ENCODE results near the gene RIMBP2.

RIMBP2 gene

GRCh38 chr12:130476451-130477135 is 239.5 kb downstream of the RIMBP2 start:
- DNase-seq: no peak

GRCh38 chr12:130474599-130475269 is 241.4 kb downstream of the RIMBP2 start:
- no peak for DNase-seq

GRCh38 chr12:130473266-130473665 is 242.8 kb downstream of the RIMBP2 start:
- DNase-seq: no peak

GRCh38 chr12:130470969-130471368 is 245.1 kb downstream of the RIMBP2 start:
- no peak for DNase-seq

GRCh38 chr12:130469552-130469951 is 246.5 kb downstream of the RIMBP2 start:
- DNase-seq: no peak

GRCh38 chr12:130468700-130469245 is 247.3 kb downstream of the RIMBP2 start:
- DNase-seq: no peak

GRCh38 chr12:130468186-130468585 is 247.9 kb downstream of the RIMBP2 start:
- DNase-seq: no peak

DNA sequence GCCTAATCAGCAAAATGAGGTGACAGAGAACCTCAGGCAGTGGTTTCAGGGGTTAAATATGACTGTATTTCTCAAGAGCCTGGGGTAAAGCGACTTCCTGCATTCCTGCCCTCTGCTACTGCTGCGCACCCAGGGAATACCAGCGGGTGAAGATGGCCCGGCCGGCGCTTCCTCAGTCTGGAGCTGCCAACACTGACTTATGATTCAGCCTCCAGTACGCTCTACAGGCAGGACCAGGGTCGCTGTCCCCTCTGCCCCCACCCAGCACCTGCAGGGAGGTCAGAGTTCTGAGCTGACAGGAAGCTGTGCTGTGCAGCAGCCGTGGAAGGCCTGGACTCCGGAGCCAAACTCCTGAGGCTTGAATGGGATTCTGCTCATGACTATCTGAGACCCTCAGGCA is 250.5 kb downstream of the RIMBP2 start:
- DNase-seq: no peak

GRCh38 chr12:130465046-130465445 is 251.1 kb downstream of the RIMBP2 start:
- DNase-seq: no peak

DNA sequence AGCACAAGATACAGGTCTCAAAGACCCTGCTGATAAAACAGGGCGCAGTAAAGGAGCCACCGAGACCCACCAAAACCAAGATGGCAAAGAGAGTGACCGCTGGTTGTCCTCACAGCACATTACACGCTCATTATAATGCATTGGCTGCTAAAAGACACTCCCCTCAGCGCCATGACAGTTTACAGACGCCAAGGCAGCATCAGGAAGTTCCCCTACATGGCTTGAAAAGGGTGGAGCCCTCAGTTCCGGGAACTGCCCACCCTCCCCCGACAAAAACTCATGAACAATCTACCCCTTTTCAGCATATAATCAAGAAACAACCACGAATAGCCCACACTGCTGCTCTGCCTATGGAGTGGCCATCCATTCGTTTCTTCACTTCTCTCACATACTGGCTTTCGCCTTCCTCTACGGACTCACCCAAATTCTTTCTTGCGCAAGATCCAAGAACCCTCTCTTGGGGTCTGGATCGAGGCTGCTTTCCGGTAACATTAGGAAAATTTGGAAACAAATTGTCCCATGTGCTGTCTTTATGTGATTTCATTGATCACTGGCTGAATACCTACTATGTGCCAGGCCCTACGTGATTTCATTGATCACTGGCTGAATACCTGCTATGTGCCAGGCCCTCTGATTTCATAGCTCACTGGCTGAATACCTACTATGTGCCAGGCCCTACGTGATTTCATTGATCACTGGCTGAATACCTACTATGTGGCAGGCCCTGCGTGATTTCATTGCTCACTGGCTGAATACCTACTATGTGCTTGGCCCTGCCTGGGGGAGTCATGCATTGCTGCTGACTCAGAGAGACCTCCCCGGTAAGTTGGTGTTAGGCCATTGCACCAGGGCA is 252.1 kb downstream of the RIMBP2 start:
- DNase-seq: peak; percentile 26

DNA sequence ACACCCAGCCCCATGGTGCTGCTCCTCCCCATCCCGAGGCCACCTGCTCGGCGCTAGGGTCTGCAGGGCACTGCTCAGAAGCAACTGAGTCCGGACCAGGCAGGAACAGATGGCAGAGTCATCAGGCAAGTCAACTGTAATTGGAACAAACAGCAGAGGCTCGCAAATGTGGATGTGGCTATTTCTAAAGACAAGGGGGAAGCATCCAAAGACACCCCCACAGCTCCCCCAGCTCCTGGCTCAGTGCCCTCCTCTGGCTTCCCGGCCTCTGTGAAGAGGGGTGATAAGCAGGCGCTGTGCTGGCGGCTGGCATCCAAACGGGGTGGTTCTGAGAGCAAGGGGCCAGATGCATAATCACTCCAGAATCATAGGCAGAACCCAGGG is 252.8 kb downstream of the RIMBP2 start:
- DNase-seq: no peak

GRCh38 chr12:130462558-130463274 is 253.4 kb downstream of the RIMBP2 start:
- no peak for DNase-seq

DNA sequence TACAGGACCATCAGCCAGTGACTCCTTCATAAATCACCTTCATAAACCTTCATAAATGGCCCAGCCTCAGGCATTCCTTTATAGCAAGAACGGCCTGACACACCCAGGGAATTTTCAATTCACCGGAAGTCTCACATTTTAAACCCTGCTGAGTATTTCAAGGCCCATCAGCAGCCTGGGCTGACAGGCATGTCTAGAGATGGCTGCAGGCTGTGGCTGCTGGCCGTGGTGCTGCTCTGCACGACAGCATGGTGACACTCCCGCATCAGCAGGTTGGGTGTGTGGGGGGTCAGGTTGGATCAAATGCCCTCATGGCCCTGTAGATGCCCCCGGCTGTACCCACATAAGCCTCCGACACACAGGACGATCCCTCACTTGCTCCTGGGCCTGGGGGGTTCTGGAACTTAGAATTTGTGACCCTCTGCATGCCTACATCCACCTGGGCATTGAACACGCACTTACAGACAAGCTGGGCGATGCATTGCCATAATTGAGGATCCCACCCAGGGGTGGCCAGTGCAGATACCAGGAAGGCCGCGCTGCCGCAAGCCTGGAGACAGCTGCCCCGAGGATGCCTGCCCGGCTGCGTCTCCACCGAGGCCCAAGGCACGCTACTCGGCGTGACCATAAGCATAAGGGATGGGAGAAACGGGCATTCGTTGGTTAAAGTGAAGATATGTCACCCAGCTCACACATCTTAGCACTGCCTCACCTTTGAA is 254.1 kb downstream of the RIMBP2 start:
- DNase-seq: no peak

DNA sequence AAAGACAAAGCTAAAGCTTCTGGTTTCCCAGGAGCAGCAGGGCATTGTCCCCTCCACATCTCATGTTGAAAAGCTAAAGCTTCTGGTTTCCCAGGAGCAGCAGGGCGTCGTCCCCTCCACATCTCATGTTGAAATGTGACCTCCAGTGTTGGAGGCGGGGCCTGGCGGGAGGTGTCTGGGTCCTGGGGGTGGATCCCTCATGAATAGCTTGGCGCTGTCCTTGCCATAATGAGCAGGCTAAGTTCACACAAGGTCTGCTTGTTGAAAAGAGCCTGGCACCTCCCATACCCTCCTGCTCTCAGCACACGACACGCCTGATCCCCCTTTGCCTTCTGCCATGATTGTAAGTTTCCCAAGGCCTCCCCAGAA is 254.7 kb downstream of the RIMBP2 start:
- peak; percentile 17 for DNase-seq

- peak; percentile 22 for DNase-seq
Measured at GRCh38 chr12:130460611-130461446, 255.3 kb downstream of the RIMBP2 start.

GRCh38 chr12:130459916-130460315 is 256.2 kb downstream of the RIMBP2 start:
- no peak for DNase-seq

GRCh38 chr12:130458341-130458740 is 257.8 kb downstream of the RIMBP2 start:
- DNase-seq: no peak

DNA sequence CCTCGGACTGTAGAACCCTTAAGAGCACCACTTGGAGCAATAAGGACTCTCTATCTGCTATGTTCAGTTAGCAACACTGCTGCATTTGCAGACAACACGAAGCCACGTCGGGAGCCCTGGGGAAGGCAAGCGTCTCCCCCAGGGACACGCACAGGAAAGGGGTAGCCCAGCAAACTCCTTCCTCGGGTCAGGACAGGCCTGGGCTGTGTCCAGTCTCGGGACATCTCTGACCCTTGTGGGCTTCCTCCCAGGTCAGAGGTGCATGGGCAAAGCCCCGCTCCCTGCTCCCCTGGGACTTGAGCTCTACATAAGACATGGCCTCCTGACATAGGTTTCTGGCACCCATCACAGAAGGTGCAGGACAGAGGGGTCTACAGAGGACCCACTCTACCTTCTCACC is 258.9 kb downstream of the RIMBP2 start:
- DNase-seq: no peak

- peak; percentile 87 for DNase-seq
Measured at GRCh38 chr12:130456375-130457199, 259.5 kb downstream of the RIMBP2 start.

GRCh38 chr12:130455161-130455560 is 260.9 kb downstream of the RIMBP2 start:
- no peak for DNase-seq

All from DMS53 (cell line).